ENCODE measurements around the gene NOMO2.
"Not testable (repeated sequence)": the region's sequence is repeated elsewhere in the genome, so short reads cannot be mapped to it uniquely, and the experiment has no call there.

Gene NOMO2

GRCh38 chr16:18525882-18526482 lies 35.9 kb downstream of the NOMO2 start:
- not testable (repeated sequence) for DNase-seq (ENCODE audit: extremely low read depth in 1 of 2, low read depth in 1 of 2)

GRCh38 chr16:18522637-18523036 lies 39.3 kb downstream of the NOMO2 start:
- not testable (repeated sequence) for DNase-seq (ENCODE audit: extremely low read depth in 1 of 2, low read depth in 1 of 2)

- not testable (repeated sequence) for DNase-seq (ENCODE audit: extremely low read depth in 1 of 2, low read depth in 1 of 2)
Observed at GRCh38 chr16:18521445-18522181, 40.3 kb downstream of the NOMO2 start.

- DNase-seq (ENCODE audit: extremely low read depth in 1 of 2, low read depth in 1 of 2) = not testable (repeated sequence)
Observed at GRCh38 chr16:18518536-18519283, 43.2 kb downstream of the NOMO2 start.

- DNase-seq (ENCODE audit: extremely low read depth in 1 of 2, low read depth in 1 of 2) = not testable (repeated sequence)
Observed at GRCh38 chr16:18498430-18498829, 63.5 kb downstream of the NOMO2 start.

- DNase-seq (ENCODE audit: extremely low read depth in 1 of 2, low read depth in 1 of 2) = not testable (repeated sequence)
Observed at GRCh38 chr16:18497032-18497431, 64.9 kb downstream of the NOMO2 start.

GRCh38 chr16:18492118-18492897 lies 69.6 kb downstream of the NOMO2 start:
- DNase-seq (ENCODE audit: extremely low read depth in 1 of 2, low read depth in 1 of 2) = not testable (repeated sequence)

- DNase-seq (ENCODE audit: extremely low read depth in 1 of 2, low read depth in 1 of 2) = not testable (repeated sequence)
Observed at GRCh38 chr16:18436025-18436424, 125.9 kb downstream of the NOMO2 start.

GRCh38 chr16:18415827-18416226 lies 146.1 kb downstream of the NOMO2 start:
- not testable (repeated sequence) for DNase-seq (ENCODE audit: extremely low read depth in 1 of 2, low read depth in 1 of 2)

- not testable (repeated sequence) for DNase-seq (ENCODE audit: extremely low read depth in 1 of 2, low read depth in 1 of 2)
Observed at GRCh38 chr16:18409532-18410293, 152.2 kb downstream of the NOMO2 start.

GRCh38 chr16:18401851-18402657 lies 159.8 kb downstream of the NOMO2 start:
- not testable (repeated sequence) for DNase-seq (ENCODE audit: extremely low read depth in 1 of 2, low read depth in 1 of 2)

- not testable (repeated sequence) for DNase-seq (ENCODE audit: extremely low read depth in 1 of 2, low read depth in 1 of 2)
Observed at GRCh38 chr16:18401159-18401558, 160.7 kb downstream of the NOMO2 start.

GRCh38 chr16:18394363-18394762 lies 167.5 kb downstream of the NOMO2 start:
- not testable (repeated sequence) for DNase-seq (ENCODE audit: extremely low read depth in 1 of 2, low read depth in 1 of 2)

GRCh38 chr16:18387767-18388166 lies 174.1 kb downstream of the NOMO2 start:
- not testable (repeated sequence) for DNase-seq (ENCODE audit: extremely low read depth in 1 of 2, low read depth in 1 of 2)

- DNase-seq (ENCODE audit: extremely low read depth in 1 of 2, low read depth in 1 of 2) = not testable (repeated sequence)
Observed at GRCh38 chr16:18386517-18386916, 175.4 kb downstream of the NOMO2 start.

- not testable (repeated sequence) for DNase-seq (ENCODE audit: extremely low read depth in 1 of 2, low read depth in 1 of 2)
Observed at GRCh38 chr16:18385285-18385684, 176.6 kb downstream of the NOMO2 start.

- DNase-seq (ENCODE audit: extremely low read depth in 1 of 2, low read depth in 1 of 2) = not testable (repeated sequence)
Observed at GRCh38 chr16:18384869-18385268, 177.0 kb downstream of the NOMO2 start.

- not testable (repeated sequence) for DNase-seq (ENCODE audit: extremely low read depth in 1 of 2, low read depth in 1 of 2)
Observed at GRCh38 chr16:18384098-18384636, 177.7 kb downstream of the NOMO2 start.

GRCh38 chr16:18382696-18383095 lies 179.2 kb downstream of the NOMO2 start:
- not testable (repeated sequence) for DNase-seq (ENCODE audit: extremely low read depth in 1 of 2, low read depth in 1 of 2)
